CD4-positive, alpha-beta T cell treated with Interleukin-4 for 1 hour (primary cell): ENCODE results near the gene AGBL4.

Experiments
- DNase-seq, 2 donors: peaks; one replicate each; pipeline ENCODE4 v3.0.0-alpha.2; 2020 to 2022

AGBL4 gene

GRCh38 chr1:48937732-48938131, 1086.0 kb downstream of the AGBL4 start:
- DNase-seq = no peak

- DNase-seq = no peak
Measured at GRCh38 chr1:48936436-48936835, 1087.3 kb downstream of the AGBL4 start.

- DNase-seq = no peak
Measured at GRCh38 chr1:48932366-48932765, 1091.4 kb downstream of the AGBL4 start.

GRCh38 chr1:48931506-48932192, 1092.1 kb downstream of the AGBL4 start:
- no peak for DNase-seq

GRCh38 chr1:48930011-48930410, 1093.7 kb downstream of the AGBL4 start:
- no peak for DNase-seq

- no peak for DNase-seq
Measured at GRCh38 chr1:48924099-48924498, 1099.7 kb downstream of the AGBL4 start.

- DNase-seq = no peak
Measured at GRCh38 chr1:48923116-48923515, 1100.6 kb downstream of the AGBL4 start.

- DNase-seq = no peak
Measured at GRCh38 chr1:48920851-48921250, 1102.9 kb downstream of the AGBL4 start.

GRCh38 chr1:48917901-48918603, 1105.7 kb downstream of the AGBL4 start:
- no peak for DNase-seq

GRCh38 chr1:48917070-48917454, 1106.7 kb downstream of the AGBL4 start:
- DNase-seq = no peak

GRCh38 chr1:48916130-48917069, 1107.4 kb downstream of the AGBL4 start:
- no peak for DNase-seq

GRCh38 chr1:48908606-48909005, 1115.1 kb downstream of the AGBL4 start:
- DNase-seq = no peak

- DNase-seq = no peak
Measured at GRCh38 chr1:48906729-48907128, 1117.0 kb downstream of the AGBL4 start.

GRCh38 chr1:48906164-48906563, 1117.6 kb downstream of the AGBL4 start:
- DNase-seq = no peak

GRCh38 chr1:48903291-48903690, 1120.5 kb downstream of the AGBL4 start:
- no peak for DNase-seq

GRCh38 chr1:48898894-48899293, 1124.9 kb downstream of the AGBL4 start:
- no peak for DNase-seq

GRCh38 chr1:48889615-48890014, 1134.1 kb downstream of the AGBL4 start:
- no peak for DNase-seq

- DNase-seq = no peak
Measured at GRCh38 chr1:48889082-48889481, 1134.7 kb downstream of the AGBL4 start.

- DNase-seq = no peak
Measured at GRCh38 chr1:48887796-48888195, 1136.0 kb downstream of the AGBL4 start.

- no peak for DNase-seq
Measured at GRCh38 chr1:48882020-48882419, 1141.7 kb downstream of the AGBL4 start.

- DNase-seq = no peak
Measured at GRCh38 chr1:48878191-48878940, 1145.4 kb downstream of the AGBL4 start.

GRCh38 chr1:48876330-48876785, 1147.4 kb downstream of the AGBL4 start:
- DNase-seq = no peak
